HCT116 (cell line): ENCODE data around the gene PPP2R3A. TPM values are rescaled to one million over a fixed set of nuclear protein-coding genes. Genes with fewer than 3 reads are reported as not detected.

Experiments
- ATAC-seq: fragments of 200-7000 bp; cut with Tn5 transposase; 2 replicates; pipeline ENCODE4 v1.9.1; 2020; ENCODE audit warnings: mild to moderate bottlenecking, moderate library complexity
- BruUV-seq: library from RNA; stranded (reverse); fragments of 400-500 nt; replicated peaks from 2 replicates; lab custom pipeline; 2021; lab: Mats Ljungman, UMichigan
- CTCF ChIA-PET: fragments of 300-600 bp; sonication (Branson Sonifier 250); formaldehyde crosslinking; loops from one replicate; lab custom pipeline; 2021; ENCODE audit warnings: antibody characterized with exemption; lab: Charles Lee
- POLR2A ChIA-PET: fragments of 300-600, 350-600 bp; sonication (Branson Sonifier 250); formaldehyde crosslinking; loops from one replicate; lab custom pipeline; 2021; ENCODE audit warnings: antibody characterized with exemption; lab: Charles Lee
- RAD21 ChIA-PET, 2 experiments: fragments of 300-600 bp; sonication (Branson Sonifier 250); formaldehyde crosslinking; loops; one replicate each; lab custom pipeline; 2023; ENCODE audit warnings: low total read pairs in 2 of 2; ENCODE audit not compliant: uncharacterized antibody in 2 of 2, unreplicated experiment in 2 of 2, low non-redundant PET in 1 of 2; lab: Charles Lee
- DNase-seq: peaks from one replicate; pipeline ENCODE4 v3.0.0-alpha.2; 2010; ENCODE audit warnings: low read depth, low spot score
- H2AFZ ChIP-seq: fragments of 200-600 bp; shearing (Covaris generic), sonication (generic); 2 replicates; pipeline ENCODE4 v1.6.1; 2017; ENCODE audit warnings: low read depth, mixed run types, mixed read lengths, antibody characterized with exemption, low read length; ENCODE audit not compliant: poor library complexity, severe bottlenecking
- H3K27ac ChIP-seq: 2 replicates; pipeline ENCODE4 v1.5.1; 2012; ENCODE audit warnings: low read depth, low read length
- H3K27me3 ChIP-seq: fragments of 200-600 bp; sonication (generic); 2 replicates; pipeline ENCODE4 v1.6.1; 2016; ENCODE audit warnings: mixed run types, low read length, mixed read lengths; ENCODE audit not compliant: insufficient read depth
- H3K36me3 ChIP-seq, 2 experiments: fragments of 200-500 bp in 1 of 2; fragments of 200-600 bp in 1 of 2; sonication (Bioruptor generic) in 1 of 2; sonication (generic) in 1 of 2; 2 replicates each; pipeline versions ENCODE4 v1.5.1 to v1.6.1; 2014 to 2016; ENCODE audit warnings: low read length in 2 of 2, inconsistent platforms in 1 of 2, mixed read lengths in 1 of 2, mixed run types in 1 of 2; ENCODE audit not compliant: insufficient read depth in 2 of 2, control insufficient read depth in 1 of 2
- H3K4me1 ChIP-seq, 2 experiments: fragments of 200-600 bp in 1 of 2; sonication (generic) in 1 of 2; 2 replicates each; pipeline versions ENCODE4 v1.5.1 to v1.6.1; 2012 to 2017; ENCODE audit warnings: low read length in 2 of 2, inconsistent platforms in 1 of 2, mild to moderate bottlenecking in 1 of 2, mixed read lengths in 1 of 2, mixed run types in 1 of 2, moderate library complexity in 1 of 2; ENCODE audit not compliant: insufficient read depth in 2 of 2, control insufficient read depth in 1 of 2
- H3K4me2 ChIP-seq: fragments of 200-600 bp; sonication (generic); 2 replicates; pipeline ENCODE4 v1.6.1; 2017; ENCODE audit warnings: mixed run types, low read length, mixed read lengths
- H3K4me3 ChIP-seq, 2 experiments: fragments of 200-600 bp in 1 of 2; sonication (generic) in 1 of 2; replicated peaks in 1 of 2; 2 replicates each; pipeline ENCODE4 v1.5.1; 2011 to 2016; ENCODE audit warnings: low read length in 2 of 2, control low read depth in 1 of 2, low read depth in 1 of 2, mild to moderate bottlenecking in 1 of 2, mixed read lengths in 1 of 2, mixed run types in 1 of 2
- H3K79me2 ChIP-seq: fragments of 200-600 bp; sonication (generic); 2 replicates; pipeline ENCODE4 v1.6.1; 2017; ENCODE audit warnings: mild to moderate bottlenecking, mixed run types, low read length, moderate library complexity, mixed read lengths; ENCODE audit not compliant: insufficient read depth
- H3K9ac ChIP-seq: fragments of 200-600 bp; sonication (generic); 2 replicates; pipeline ENCODE4 v1.6.1; 2016; ENCODE audit warnings: low read length, mixed read lengths
- H3K9me2 ChIP-seq: fragments of 200-600 bp; sonication (generic), shearing (Covaris generic); 2 replicates; pipeline ENCODE4 v1.6.1; 2017; ENCODE audit warnings: mixed run types, mild to moderate bottlenecking, moderate library complexity; ENCODE audit not compliant: insufficient read depth
- H3K9me3 ChIP-seq, 2 experiments: fragments of 200-500 bp in 1 of 2; fragments of 200-600 bp in 1 of 2; sonication (Bioruptor generic) in 1 of 2; sonication (generic) in 1 of 2; 2 replicates each; pipeline ENCODE4 v1.6.1; 2014 to 2017; ENCODE audit warnings: low read length in 2 of 2, mixed read lengths in 2 of 2, inconsistent platforms in 1 of 2, low read depth in 1 of 2, mild to moderate bottlenecking in 1 of 2, mixed run types in 1 of 2, moderate library complexity in 1 of 2; ENCODE audit not compliant: control insufficient read depth in 1 of 2, insufficient read depth in 1 of 2
- H4K20me1 ChIP-seq: fragments of 200-600 bp; sonication (generic), shearing (Covaris generic); 2 replicates; pipeline ENCODE4 v1.6.1; 2017; ENCODE audit warnings: mixed run types, mild to moderate bottlenecking, moderate library complexity; ENCODE audit not compliant: insufficient read depth
- ATF3 ChIP-seq: IDR thresholded peaks from 2 replicates; pipeline ENCODE4 v1.6.1; 2012
- CBX3 ChIP-seq: IDR thresholded peaks from 2 replicates; pipeline ENCODE4 v1.6.1; 2012; ENCODE audit warnings: low read depth
- CEBPB ChIP-seq: IDR thresholded peaks from 2 replicates; pipeline ENCODE4 v1.6.1; 2012; ENCODE audit warnings: low read depth
- EGR1 ChIP-seq: IDR thresholded peaks from 2 replicates; pipeline ENCODE4 v1.6.1; 2012; ENCODE audit warnings: low read depth
- ELF1 ChIP-seq: IDR thresholded peaks from 2 replicates; pipeline ENCODE4 v1.6.1; 2012; ENCODE audit warnings: low read depth, borderline replicate concordance
- EZH2 ChIP-seq: fragments of 200-600 bp; sonication (generic); IDR thresholded peaks from 2 replicates; pipeline ENCODE4 v1.6.1; 2017; ENCODE audit warnings: antibody characterized with exemption, mixed run types
- EZH2phosphoT487 ChIP-seq: fragments of 200-600 bp; IDR thresholded peaks from 2 replicates; pipeline ENCODE4 v1.6.1; 2018; ENCODE audit warnings: antibody characterized with exemption, borderline replicate concordance
- FOSL1 ChIP-seq: IDR thresholded peaks from 2 replicates; pipeline ENCODE4 v1.6.1; 2012; ENCODE audit warnings: low read depth
- JUND ChIP-seq: IDR thresholded peaks from 2 replicates; pipeline ENCODE4 v1.6.1; 2012
- MAX ChIP-seq: IDR thresholded peaks from 2 replicates; pipeline ENCODE4 v1.6.1; 2012
- POLR2A ChIP-seq: IDR thresholded peaks from 2 replicates; pipeline ENCODE4 v1.7.0; 2011; ENCODE audit warnings: borderline replicate concordance; ENCODE audit not compliant: insufficient read depth, insufficient read length; ENCODE audit errors: extremely low read depth
- RAD21 ChIP-seq: IDR thresholded peaks from 2 replicates; pipeline ENCODE4 v1.6.1; 2012; ENCODE audit warnings: low read depth, mild to moderate bottlenecking
- REST ChIP-seq: IDR thresholded peaks from 2 replicates; pipeline ENCODE4 v1.6.1; 2012; ENCODE audit warnings: low read depth
- SIN3A ChIP-seq: IDR thresholded peaks from 2 replicates; pipeline ENCODE4 v1.6.1; 2012; ENCODE audit warnings: low read depth
- SP1 ChIP-seq: IDR thresholded peaks from 2 replicates; pipeline ENCODE4 v1.6.1; 2012; ENCODE audit warnings: low read depth
- YY1 ChIP-seq: IDR thresholded peaks from 2 replicates; pipeline ENCODE4 v1.6.1; 2011; ENCODE audit warnings: low read length, low read depth, moderate library complexity, mild to moderate bottlenecking; ENCODE audit not compliant: insufficient replicate concordance; ENCODE audit errors: extremely low read depth
- ZBTB33 ChIP-seq: IDR thresholded peaks from 2 replicates; pipeline ENCODE4 v1.6.1; 2011; ENCODE audit warnings: mild to moderate bottlenecking, low read length, moderate library complexity; ENCODE audit not compliant: insufficient replicate concordance; ENCODE audit errors: extremely low read depth
- ZNF274 ChIP-seq: fragments of 200-500 bp; sonication (Bioruptor generic); IDR thresholded peaks from 2 replicates; pipeline ENCODE4 v1.6.1; 2014; ENCODE audit warnings: mild to moderate bottlenecking, low read depth, low read length, inconsistent platforms
- intact Hi-C: fragments of 100-400 bp; cut with micrococcal nuclease; formaldehyde crosslinking; loops from 2 replicates; pipeline ENCODE4 v1.10.0; 2022
- total RNA-seq: library from RNA; stranded (reverse); gene quantifications from one replicate; pipeline ENCODE4 v1.2.1, GENCODE V29; 2021; ENCODE audit not compliant: unreplicated experiment

Gene PPP2R3A
- total RNA-seq, 1 experiment from 2014 or later: 6.1 TPM

GRCh38 chr3:135924506-135924905 is 41.0 kb upstream of the PPP2R3A start:
- no TSS peak for BruUV-seq
- ChIA-PET POLR2A (no interaction called here), CTCF (no interaction called here), RAD21 (no interaction called here)
- H3K79me2 ChIP-seq: no peaks in the 10 kb centered on the region
- H3K9me2 ChIP-seq: no peaks in the 10 kb centered on the region
- DNase-seq (no peak), ATAC-seq (no peak)
- no peaks in the 10 kb centered on the region for H3K27me3 ChIP-seq
- no peak overlapping the region for H3K27ac ChIP-seq
- intact Hi-C loops: no loop called here
- H3K4me1 ChIP-seq: peaks cover 0 to 2% of the 10 kb centered on the region in 2 experiments; a peak in 1 of 4 replicates
- H3K9me3 ChIP-seq: no peaks in the 10 kb centered on the region
- H2AFZ ChIP-seq: no peak overlapping the region
- H3K4me3 ChIP-seq: no peak overlapping the region
- no peaks in the 10 kb centered on the region for H4K20me1 ChIP-seq
- H3K9ac ChIP-seq: no peak overlapping the region
- no peaks in the 10 kb centered on the region for H3K36me3 ChIP-seq
- TF ChIP-seq EGR1: no peak
- TF ChIP-seq REST: no peak
- no peak for TF ChIP-seq YY1
- TF ChIP-seq POLR2A: no peak
- TF ChIP-seq SP1: no peak
- TF ChIP-seq RAD21: no peak
- TF ChIP-seq CEBPB: no peak
- TF ChIP-seq MAX: no peak
- no peak for TF ChIP-seq EZH2phosphoT487
- TF ChIP-seq ZBTB33: no peak
- no peak for TF ChIP-seq ELF1
- no peak for TF ChIP-seq JUND
- TF ChIP-seq SIN3A: no peak
- TF ChIP-seq EZH2: no peak
- no peak for TF ChIP-seq ZNF274
- no peak for TF ChIP-seq FOSL1
- TF ChIP-seq CBX3: no peak
- no peak for TF ChIP-seq ATF3
- no peak overlapping the region for H3K4me2 ChIP-seq
